ENCODE data around the gene CHD2.
"Not testable (repeated sequence)": the region's sequence is repeated elsewhere in the genome, so short reads cannot be mapped to it uniquely, and the experiment has no call there.

The CHD2 gene

DNA sequence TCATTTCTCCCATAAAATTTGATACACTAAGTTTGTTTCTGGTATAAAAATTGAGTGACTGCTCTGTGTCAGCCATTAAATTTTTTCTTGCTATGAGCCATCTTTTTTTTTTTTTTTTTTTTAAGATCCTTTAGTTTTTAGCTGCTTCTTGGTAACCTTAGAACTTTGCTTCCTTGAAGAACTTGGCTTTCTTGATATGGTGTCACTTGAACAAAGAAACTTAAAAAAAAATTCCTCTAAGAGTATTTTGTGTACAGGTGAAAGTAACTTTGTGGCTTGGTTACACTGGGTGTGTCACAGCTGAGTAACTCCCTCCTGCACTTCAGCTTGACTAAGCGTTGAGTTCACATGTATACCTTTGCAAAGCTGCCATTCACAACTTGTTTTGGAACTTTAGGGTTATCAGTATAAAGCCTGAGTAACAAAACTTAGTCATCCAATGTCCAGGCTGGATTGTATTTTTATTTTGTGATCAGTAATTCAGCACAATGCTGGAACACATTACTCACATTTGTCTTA lies 6.5 kb downstream of the CHD2 start:
- no peak for DNase-seq (ENCODE audit: low read depth in 2 of 2)

- no peak for DNase-seq (ENCODE audit: low read depth in 2 of 2)
Observed at GRCh38 chr15:92907229-92907628, 7.1 kb downstream of the CHD2 start.

DNA sequence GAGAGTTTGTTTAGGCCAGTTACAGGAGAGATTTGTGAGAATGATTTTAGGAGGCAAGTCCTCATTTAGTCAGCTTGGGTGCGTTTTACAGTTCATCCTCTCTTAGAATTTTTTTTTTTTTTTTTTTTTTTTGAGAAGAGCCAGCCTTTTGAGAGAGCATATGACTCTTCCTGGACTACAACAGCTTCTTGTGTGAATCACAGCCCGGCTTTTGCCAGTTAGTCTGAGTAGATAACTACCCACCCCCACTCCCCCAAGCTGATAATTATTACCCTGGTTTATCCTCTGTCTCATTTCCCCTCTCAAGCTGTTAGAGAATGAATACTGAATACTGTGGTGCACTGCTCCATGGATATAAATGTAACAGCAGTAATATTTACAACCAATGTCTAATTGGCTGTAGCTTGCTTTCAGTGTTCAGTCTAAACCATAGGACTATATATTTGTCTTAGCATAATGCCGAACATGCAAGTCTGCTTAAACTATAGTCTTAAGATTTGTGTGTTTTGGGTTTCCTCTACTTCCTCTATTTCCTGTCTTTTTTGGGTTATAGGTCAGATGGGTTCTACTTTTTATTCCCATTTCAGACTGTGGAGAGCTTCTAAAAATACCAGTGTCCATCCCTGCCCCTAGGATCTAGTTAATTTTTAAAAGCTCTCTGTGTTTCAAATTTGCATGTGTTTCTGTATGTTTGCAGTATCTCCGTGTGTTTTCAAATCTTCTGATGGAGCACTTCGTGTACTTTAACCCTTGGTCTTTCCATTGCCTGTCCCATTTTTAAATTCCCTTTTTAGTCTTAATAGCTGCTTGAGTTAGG lies 8.0 kb downstream of the CHD2 start:
- DNase-seq (ENCODE audit: low read depth in 2 of 2): peak in 1 of 2 donors; percentile 24

GRCh38 chr15:92908713-92909057 lies 8.6 kb downstream of the CHD2 start:
- no peak for DNase-seq (ENCODE audit: low read depth in 2 of 2)

GRCh38 chr15:92909136-92909781 lies 9.1 kb downstream of the CHD2 start:
- no peak for DNase-seq (ENCODE audit: low read depth in 2 of 2)

DNA sequence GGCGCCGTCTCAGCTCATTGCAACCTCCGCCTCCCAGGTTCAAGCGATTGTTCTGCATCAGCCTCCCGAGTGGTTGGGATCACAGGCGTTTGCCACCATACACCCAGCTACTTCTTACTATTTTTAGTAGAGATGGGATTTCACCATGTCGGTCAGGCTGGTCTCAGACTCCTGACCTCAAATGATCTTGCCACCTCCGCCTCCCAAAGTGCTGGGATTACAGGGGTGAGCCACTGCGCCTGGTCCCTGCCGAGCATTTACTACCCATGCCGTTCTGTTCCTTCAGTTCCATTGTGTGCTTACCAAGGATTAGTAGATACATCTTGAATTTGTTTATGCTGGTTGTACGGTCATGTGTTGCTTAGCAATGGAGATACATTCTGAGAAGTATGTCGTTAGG lies 10.3 kb downstream of the CHD2 start:
- DNase-seq (ENCODE audit: low read depth in 2 of 2): no peak

- no peak for DNase-seq (ENCODE audit: low read depth in 2 of 2)
Observed at GRCh38 chr15:92914103-92914499, 14.0 kb downstream of the CHD2 start.

- no peak for DNase-seq (ENCODE audit: low read depth in 2 of 2)
Observed at GRCh38 chr15:92914768-92915221, 14.7 kb downstream of the CHD2 start.

- no peak for DNase-seq (ENCODE audit: low read depth in 2 of 2)
Observed at GRCh38 chr15:92915766-92916435, 15.8 kb downstream of the CHD2 start.

DNA sequence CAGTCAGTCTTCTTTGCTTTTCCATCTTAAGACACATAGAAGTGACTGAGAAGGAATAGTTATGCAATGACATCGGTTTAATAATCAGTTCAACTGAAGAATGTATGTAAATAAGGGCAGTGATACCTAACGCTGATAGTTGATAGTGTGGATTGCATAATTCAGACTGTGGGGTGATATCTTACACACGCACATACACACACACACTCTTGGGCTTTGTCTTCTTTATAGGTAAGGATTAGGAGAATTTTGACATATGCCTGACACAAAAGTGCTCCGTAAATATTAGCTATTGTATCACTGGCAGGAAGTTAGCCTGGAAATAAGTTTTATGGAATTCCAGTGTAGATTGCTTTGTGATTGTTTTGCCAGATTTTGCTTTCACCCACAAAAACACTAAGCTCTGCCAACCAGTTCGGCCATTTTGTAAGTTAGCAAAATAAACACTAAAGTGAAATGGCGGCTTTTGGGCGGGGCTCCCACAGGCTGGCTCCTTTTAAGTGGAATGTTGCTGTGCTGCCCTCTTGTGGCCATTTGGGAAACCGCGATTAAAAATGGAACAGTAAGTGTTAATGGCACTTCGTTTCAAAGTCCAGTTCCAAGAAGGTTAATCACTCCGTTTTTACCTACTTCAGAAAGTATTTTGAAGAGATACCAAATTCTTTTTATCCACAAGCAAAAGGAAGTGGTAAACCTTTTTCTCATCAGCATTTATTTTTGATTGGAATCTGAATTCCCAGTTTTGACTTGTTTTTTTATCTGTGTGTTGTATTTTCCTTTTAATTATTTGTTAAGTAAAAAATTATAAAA lies 17.7 kb downstream of the CHD2 start:
- DNase-seq (ENCODE audit: low read depth in 2 of 2): peak; percentile 83 to 88

DNA sequence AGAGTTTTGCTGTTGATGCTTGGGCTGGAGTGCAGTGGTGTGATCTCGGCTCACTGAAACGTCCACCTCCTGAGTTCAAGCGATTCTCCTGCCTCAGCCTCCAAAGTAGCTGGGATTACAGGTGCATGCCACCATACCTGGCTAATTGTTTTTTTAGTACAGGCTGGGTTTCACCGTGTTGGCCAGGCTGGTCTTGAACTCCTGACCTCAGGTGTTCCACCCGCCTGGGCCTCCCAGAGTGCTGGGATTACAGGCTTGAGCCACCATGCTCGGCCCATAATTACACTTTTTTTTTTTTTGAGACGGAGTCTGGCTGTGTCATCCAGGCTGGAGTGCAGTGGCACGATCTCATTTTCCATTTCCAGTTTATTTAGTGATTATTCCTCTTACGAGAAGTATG lies 18.8 kb downstream of the CHD2 start:
- DNase-seq (ENCODE audit: low read depth in 2 of 2): not testable (repeated sequence)

- no peak for DNase-seq (ENCODE audit: low read depth in 2 of 2)
Observed at GRCh38 chr15:92920595-92921161, 20.6 kb downstream of the CHD2 start.

DNA sequence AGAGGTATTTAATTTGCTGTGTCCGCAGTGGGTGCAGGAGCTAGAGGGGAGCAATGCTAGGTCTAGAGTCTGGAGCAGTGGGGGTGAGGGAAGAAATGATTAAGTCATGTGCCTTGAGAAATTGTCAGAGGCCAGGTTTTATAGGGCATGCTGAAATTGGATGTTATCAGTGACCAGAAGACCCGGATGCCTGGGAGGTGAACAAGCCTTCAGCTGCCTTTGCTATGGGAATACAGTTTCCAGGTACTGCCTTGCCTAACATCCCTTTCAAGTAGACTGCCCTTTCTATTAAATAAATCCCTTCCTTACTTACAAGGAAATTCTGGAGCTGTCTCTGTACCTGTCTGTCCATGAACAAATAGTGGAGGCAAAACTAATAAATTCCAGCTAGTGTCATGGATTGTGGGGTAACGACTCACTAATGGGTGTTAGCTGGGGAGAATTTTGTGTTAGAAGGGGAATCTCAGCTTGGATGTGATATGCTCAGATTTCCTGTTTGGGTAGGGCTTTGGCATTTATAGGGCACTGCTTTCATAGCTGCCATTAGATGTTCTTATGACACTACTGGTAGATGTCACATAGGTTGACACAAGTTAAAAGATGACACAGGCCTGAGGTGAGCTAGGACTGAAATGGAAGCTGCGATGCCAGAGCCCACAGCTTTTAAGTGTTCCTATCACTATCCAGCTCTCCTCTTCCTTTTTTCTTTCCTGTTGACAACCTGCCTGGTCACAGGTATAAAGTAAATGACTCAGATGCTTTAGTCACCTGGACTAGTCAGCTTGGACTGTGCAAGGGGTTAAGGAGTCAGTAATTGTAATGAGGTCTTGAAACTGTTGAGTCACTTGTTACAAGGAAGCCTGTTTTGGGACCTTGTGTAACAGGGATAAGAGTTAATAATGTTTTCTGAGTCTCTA lies 21.3 kb downstream of the CHD2 start:
- DNase-seq (ENCODE audit: low read depth in 2 of 2): no peak

GRCh38 chr15:92922418-92923002 lies 22.4 kb downstream of the CHD2 start:
- DNase-seq (ENCODE audit: low read depth in 2 of 2): no peak

DNA sequence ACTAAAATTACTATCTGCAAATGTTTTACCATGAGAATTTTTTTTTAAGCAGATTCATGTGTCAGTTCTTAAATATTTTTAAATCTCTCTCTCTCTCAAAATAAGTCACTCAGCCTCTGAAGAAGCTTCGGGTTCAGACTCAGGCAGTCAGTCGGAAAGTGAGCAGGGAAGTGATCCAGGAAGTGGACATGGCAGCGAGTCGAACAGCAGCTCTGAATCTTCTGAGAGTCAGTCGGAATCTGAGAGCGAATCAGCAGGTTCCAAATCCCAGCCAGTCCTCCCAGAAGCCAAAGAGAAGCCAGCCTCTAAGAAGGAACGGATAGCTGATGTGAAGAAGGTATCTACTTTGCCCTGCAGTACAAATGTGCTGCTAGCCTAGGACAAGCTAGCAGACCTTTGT lies 24.1 kb downstream of the CHD2 start:
- DNase-seq (ENCODE audit: low read depth in 2 of 2): no peak

GRCh38 chr15:92925454-92925853 lies 25.3 kb downstream of the CHD2 start:
- no peak for DNase-seq (ENCODE audit: low read depth in 2 of 2)

GRCh38 chr15:92928225-92928750 lies 28.2 kb downstream of the CHD2 start:
- no peak for DNase-seq (ENCODE audit: low read depth in 2 of 2)

- DNase-seq (ENCODE audit: low read depth in 2 of 2): no peak
Observed at GRCh38 chr15:92929002-92929401, 28.9 kb downstream of the CHD2 start.

GRCh38 chr15:92930054-92930621 lies 30.0 kb downstream of the CHD2 start:
- no peak for DNase-seq (ENCODE audit: low read depth in 2 of 2)

All from stimulated activated CD8-positive, alpha-beta memory T cell treated with anti-CD3 and anti-CD28 coated beads, Interleukin-2, amount 100 ng/mL, for 1 hour (primary cell).